Measurements from ENCODE around the gene PAPPA.

The PAPPA gene

DNA sequence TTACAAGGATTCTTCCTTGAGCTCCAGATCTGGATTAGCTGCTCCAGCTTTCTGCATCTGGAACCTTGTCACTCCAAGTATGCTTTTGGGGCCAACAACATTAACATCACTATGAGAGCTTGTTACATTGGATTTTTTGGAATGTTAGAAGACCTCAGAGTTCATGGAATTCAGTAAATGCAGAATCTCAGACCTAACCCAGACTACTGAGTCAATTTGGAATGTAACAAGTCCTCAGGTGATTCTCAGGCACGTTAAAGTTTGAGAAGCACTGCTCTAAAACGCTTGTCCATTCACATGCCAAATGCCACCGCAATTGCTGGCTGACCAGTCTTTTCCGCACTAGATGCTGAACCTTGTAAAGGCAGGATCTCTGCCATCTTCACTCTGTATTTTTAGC, 282.1 kb downstream of the PAPPA start:
- DNase-seq (ENCODE audit: extremely low spot score, insufficient read length, low read depth) (no peak), FAIRE-seq (no peak)

DNA sequence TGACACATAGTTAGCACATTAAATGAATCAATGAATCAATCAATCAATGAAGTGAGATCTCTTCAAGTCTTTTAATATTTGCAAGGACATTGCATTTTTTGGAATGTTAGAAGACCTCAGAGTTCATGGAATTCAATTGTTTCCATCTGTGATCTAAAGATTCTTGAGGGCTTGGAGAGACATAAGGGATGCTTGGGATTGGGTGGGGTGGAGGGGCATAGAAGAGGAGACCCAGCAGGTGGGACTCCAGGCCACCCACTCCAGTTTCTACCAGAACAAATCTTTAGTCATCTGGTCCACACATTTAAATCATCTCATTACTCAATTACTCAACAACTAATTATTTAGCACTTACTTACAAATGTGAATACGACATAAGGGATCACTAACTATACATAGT, 282.5 kb downstream of the PAPPA start:
- DNase-seq (ENCODE audit: extremely low spot score, insufficient read length, low read depth) (no peak), FAIRE-seq (no peak)

DNA sequence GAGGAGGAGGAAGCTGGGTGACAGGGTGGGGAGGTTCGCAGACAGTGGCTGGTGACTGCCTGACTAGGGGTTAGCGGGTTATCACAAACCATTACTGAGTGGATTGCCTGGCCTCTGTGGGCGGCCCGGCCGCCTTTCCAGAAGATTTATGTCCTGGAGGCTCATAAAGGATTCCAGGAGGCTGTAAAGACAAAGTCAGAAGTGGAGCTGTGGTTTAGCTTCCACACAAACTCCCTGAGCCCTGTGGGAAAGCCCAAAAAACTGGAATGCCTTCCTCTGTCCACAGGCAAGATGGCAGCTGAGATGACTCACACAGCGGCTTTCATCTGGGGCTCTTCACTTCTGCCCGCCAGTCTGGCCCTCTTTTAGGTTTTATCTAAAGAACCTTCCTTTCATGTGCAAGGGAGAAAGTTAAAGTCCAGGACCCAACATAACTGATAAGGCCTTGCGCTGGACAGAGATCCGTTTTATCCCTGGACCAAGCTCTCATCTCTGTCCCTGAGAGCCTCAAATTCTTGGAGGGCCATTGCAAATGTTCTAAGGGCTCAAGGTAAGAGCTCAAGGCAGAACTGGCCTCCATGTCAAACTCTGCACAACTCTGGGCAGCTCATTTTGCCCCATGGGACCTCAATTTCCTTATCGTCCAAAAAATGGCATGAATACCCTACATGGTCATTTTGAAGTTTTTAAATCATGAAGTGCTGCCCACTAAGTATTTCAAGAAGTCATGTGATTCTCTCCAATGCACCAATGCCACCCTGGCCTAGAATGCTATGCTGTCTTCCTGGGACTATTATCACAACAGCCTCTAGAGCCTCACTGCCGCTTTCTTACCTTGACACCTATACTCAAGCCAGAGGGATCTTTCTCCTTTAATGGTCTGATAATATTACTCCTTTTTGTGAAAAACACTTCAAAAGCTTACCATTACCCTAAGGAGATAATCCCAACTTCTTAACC, 284.1 kb downstream of the PAPPA start:
- FAIRE-seq (no peak), DNase-seq (ENCODE audit: extremely low spot score, insufficient read length, low read depth) (no peak)

DNA sequence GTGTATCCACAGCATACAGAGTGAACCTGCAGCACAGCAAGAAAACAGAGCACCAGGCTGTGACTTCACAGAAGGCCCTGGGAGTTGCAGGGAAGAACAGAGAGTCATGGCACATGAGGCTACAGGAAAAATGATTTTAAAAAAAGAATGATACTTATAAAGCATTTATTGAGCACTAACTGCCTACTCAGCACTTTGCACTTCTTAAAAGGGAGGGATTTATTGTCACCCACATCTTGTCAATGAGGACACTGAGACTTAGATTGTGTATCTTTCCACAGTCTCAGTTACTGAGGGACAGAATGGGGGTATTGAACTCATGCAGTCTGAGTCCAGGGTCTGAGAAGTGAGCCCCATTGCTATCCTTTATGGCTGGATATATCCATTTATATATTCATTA, 288.9 kb downstream of the PAPPA start:
- no peak for DNase-seq (ENCODE audit: extremely low spot score, insufficient read length, low read depth)
- FAIRE-seq: no peak

DNA sequence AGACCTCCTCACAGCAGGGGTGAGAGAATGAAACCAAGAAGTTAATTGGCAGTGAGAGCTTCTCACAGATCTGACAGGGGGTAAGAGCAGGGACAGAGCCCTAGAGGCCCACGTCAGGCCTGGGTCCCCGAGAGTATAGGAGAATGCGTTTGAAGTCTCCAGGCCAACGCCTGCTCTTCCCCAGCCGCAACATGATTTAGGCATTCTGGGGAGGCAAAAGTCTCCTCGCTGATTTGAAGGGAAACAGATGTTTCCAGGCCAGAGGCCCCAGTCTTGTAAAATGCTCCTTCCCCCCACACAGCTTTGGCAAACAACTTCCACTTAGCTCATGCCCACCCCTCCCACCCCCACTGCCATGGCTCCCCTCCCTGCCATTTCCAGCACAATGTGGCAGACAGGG, 294.3 kb downstream of the PAPPA start:
- DNase-seq (ENCODE audit: extremely low spot score, insufficient read length, low read depth) (no peak), FAIRE-seq (no peak)

DNA sequence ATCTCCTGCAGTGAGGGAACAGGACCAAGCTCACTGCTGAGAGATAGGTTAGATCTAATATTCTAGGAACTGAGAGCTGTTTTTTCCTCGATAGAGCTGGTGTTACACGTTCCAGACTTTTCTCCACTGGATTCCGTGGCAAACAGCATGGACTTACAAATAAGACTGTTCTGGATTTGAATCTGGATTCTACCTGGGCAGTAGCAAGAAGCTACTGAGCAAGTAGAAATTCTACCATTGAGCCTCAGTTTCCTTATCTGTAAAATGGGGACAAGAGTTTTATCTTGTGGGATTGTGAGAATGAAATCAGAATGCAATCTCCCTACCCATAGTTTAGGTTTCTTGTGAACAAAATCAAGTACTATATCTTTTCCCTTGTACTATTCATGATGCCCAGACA, 294.8 kb downstream of the PAPPA start:
- FAIRE-seq (no peak), DNase-seq (ENCODE audit: extremely low spot score, insufficient read length, low read depth) (no peak)

DNA sequence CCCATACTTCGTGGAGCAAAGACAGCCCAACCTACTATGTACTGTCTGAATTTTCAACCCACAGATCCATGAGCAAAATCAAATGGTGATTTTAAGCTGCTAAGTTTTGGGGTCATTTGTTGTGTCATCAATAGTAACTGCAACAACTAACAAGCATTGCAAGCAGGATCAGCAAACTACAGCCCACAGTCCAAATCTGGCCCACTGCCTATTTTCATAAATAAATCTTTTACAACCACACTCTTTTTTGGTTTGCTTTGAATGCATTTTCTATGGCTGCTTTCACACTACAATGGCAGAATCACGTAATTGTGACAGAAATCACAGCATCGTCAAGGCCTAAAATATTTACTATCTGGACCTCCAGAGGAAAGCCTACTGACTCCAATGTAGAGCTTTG, 296.4 kb downstream of the PAPPA start:
- no peak for FAIRE-seq
- DNase-seq (ENCODE audit: extremely low spot score, insufficient read length, low read depth): no peak

DNA sequence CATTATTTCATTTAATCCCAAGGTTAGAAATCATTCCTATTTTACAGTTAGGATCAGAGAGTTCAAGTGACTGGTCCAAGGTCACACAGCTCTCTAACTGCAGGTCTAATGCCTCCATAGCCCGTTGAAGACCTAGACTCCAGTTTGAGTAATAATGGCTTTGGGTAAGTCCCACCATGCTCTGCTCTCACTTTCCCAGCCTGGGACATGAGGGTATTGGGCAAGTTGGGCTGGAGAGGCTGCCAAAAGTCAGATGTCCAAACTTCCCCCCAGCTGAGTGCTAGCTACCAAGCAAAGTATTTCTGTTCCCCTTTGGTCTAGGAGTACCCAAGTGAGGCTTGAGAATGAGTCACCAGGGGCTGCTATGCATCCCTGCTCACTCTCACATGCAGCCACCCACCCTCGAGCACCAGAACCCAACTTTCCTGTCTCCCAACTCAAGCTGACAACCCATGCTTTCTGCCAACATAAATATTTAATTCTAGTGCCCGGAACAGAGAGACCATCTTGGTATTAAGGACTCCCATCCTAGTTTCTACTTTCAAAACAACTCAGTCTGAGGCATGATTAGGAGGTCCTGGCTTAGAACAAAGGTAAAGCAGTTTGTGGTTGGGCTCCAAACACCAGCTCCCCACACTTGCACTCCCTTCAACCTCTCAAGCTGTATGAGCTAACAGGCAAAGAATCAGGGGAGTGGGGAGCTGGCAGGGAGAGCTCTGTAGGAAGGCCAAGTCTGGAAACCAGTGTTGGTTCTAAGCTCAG, 297.0 kb downstream of the PAPPA start:
- no peak for FAIRE-seq
- DNase-seq (ENCODE audit: extremely low spot score, insufficient read length, low read depth): no peak

DNA sequence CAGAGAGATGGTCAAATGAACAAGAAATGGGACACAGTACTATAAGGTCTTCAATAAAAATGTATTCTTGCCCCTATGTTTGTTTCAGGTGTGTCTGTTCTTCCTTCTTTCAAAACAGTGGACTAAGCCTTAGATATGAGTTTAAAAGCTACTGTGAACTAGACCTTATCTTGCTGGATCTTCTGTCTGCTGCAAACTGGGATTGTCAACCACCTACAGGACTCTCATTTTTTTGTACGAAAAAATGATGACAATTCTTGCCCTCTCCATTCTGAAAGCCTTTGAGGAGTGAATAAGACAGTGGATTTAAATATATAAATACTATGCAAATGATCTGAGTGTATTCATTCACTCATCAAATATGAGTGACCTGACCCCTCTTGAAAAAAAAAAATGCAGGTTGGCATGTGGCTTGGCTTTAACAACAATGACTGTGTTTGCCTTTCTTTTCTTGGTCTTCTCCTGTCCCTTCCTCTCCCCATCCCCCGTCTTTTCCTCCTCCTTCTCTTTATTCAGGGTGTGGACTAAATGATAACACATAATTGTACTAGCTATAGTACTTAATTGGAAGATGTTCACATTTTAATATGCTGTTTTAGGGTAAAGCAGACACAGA, 298.0 kb downstream of the PAPPA start:
- DNase-seq (ENCODE audit: extremely low spot score, insufficient read length, low read depth) (no peak), FAIRE-seq (no peak)

Data from GM18507 (cell line).